NOMO-1 (cell line): ENCODE measurements around the gene RRBP1.

Experiments
- DNase-seq, 2 experiments: peaks; one replicate each; lab custom pipeline; 2025; ENCODE audit not compliant: unreplicated experiment in 2 of 2; lab: John Stamatoyannopoulos, UW

Gene RRBP1

DNA sequence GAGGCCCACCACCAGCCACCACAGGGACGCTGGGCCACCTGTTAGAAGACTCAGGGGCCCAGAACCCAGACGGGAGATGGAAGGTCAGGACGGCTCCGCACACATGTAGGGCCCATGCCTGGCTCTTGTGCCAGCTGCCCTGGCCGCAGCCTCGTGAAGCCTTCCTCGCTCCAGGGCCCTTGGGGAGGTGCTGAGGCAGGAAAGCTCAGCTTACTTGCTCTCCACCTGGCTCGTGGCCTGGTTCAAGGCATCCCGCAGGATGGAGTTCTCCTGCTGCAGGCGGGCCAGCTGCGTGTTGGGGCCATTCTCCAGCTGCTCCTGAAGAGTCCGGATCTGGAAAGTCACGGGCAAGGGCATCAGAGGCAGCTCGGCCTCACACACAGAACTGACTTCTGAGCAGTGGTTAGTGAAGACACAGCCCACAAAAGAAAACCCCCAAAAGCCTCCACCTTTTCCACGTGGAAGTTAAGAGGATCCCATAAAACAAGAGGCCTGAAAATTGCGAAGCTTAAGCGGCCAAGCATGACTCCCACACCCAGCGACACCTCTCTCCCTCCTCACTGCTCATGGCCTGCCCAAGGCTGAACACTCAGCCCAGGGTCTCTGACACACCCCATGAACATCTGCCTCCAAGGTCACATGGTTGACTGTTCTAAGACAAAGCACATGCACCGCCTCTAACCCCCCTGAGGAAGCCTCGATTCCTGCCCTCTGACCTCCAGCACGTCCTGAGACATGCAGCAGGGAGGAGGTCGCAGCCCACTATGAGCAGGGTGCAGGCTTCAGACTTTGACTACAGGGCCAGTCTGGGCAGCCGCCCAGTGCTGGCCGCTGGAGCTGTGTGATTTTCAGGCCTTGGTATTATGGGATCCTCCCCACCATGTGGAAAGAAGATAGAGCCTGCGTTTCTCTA is 46.5 kb downstream of the RRBP1 start:
- DNase-seq = no peak

DNA sequence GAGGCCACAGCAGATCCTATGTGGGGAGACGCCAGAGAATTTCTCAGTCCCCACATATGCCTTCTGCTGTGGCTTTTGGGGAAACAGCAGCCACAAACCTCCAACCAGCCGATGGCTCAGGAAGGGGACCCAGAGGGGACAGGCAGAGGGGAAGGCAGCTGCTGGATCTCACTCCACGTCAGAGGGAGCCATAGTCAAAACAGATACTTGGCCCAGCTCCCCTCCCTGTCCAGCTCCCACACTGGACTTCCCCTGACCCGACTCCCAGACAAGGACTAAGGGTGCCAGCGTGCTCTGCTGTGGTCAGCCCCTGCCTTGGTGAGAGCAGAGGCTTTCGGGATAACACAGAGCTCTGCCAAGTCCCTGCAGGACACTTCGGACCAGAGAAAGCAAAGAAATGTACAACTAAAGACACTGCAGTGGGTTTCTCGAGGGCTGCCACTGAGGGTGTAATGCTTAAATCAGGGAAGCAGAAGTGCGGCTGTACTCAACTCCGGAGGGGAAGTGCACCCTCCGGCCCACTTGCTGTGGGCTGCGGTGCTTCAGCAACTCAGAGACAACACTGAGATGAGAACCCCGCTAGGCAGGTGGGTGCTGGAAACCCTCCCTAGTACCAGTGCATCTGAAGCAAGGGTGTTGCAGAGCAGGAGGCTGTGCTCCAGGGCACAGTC is 47.2 kb downstream of the RRBP1 start:
- no peak for DNase-seq

DNA sequence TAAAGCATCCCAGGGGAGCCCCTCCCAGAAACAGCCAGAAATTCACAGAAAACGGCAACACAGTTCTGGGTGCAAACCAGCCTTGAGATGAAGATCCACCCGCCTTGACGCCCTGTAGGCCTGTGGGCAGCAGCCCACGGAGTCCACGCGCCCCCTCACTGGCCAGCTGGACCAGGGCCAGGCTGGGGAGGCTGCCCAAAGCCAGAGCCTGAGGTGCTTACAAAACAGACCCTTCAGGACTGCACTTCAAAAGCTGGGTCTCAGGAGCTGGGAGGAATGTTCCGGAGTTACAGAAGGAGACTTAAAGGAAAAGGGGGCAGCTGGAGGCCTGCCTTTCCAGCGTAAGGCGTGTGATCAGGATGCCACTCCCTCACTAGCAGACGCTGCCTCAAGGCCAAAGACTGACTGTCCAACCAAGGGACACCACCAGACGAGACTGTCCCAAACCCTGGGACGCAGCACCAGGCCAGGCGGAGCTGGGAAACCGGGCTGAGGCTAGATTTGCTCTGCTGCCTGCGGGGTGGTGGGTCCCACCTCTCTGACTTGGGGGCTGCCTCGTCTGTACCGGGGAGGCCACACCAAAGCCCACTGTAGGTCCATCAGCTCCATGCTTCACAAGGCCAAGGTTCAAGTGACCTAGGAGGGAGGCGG is 48.1 kb downstream of the RRBP1 start:
- no peak for DNase-seq

DNA sequence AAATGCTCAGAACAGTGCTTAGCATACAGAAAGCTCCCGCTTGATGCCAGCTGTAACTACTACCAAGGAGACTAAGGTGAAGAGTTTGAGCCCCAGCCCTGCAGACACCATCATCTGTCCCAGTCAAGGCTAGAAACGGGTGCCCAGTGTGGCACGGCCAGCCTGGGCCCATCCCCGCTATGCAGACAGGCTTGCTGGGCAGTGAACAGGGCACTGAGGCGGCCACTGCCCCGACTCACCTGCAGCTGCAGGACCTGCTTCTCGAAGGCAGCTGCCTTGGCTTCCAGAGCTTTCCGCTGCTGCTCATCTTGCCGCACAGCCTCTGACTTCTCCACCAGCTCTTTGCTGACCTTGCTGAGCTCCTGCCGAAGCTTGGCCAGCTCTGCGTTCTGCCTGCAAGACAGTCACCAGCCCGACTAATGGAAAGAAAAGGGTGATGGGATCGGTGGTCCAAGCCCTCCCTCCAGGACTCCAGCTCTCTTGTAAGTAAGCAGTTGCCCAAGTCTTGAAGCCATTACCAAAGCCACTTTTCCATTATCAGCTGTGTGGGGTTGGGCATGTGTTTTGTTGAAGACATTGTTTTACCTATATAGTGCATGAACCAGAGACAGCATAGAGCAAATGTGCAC is 48.7 kb downstream of the RRBP1 start:
- DNase-seq = no peak

DNA sequence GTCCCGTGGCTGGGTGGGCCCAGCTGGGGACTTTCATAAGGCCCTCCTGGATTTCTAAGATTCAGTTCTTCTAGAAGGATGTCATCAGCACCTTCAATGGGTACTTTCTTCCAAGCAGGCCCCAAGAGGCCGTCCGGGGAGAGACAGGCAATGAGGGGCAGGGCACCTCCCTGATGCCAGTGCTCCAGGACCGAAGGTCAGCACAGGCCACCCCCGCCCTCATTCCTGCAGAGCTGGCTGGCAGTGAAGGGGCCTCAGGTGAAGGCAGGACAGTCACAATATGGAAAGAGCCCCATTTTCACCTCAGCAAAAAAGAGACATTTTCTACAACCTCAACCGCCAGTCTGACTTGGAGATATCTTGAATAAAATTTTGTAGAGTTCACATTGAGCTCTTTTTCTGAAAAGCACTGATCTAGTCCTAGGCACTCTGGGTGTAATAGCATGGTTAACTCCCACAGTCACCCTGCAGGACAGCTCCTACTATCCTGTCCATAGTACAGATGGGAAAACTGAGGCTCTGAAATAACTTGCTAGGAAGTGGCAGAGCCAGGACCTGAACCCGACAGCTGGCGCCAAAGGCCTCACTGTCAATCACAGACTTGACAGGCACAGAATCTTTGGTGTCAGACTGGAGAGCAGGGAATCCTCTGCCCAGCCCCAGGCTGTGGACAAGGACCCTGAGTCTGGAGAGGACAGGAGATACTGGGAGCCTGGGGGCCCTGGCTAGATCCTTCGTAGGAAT is 50.3 kb downstream of the RRBP1 start:
- no peak for DNase-seq

DNA sequence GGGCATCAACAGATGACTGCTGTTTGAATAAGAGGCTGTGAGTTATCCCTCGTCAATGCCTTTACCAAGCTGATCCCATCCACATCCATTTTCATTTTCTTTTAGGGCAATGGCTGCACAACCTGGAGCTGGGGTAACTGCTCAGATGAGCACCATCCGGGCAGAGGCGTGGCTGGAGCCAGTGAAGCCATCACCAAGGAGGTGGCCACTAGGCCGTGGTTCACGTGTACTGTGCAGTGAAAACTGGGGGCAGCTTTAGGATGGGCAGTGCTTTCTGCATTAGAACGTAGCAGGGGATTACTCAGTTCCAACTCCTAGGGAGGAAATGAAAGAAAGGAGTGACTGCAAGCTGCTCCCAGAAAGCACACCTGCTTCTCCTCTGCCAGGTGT is 51.2 kb downstream of the RRBP1 start:
- DNase-seq = no peak

DNA sequence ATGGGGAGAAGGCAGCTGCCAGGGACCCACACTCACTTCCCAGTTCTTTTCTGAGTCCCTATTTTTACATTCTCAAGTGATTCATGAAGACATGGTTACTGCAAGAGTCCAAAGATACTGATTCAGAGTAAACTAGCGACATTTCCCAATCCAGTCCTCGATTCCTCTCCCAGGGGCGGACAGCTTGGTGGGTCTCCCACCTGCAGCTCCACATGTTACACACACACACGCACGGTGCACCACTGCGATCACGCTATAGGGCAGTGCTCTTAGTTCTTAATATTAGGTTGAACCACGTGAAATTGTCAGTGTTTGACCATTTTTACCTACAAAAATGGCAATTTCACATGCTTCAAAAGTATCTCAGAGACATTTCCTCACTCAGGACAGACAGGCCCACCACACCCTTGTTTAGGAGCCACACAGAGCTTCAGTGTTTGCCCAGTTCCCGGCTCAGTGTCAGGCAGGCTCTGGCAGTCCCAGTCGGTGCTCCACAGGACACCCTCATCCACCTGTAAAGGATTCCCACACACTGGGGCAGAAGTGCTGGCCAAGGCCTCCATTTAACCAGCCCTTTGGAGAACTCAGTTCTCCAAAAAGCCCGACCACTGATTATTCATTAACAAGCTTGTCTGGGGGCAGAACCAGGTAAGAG is 51.8 kb downstream of the RRBP1 start:
- DNase-seq = no peak

DNA sequence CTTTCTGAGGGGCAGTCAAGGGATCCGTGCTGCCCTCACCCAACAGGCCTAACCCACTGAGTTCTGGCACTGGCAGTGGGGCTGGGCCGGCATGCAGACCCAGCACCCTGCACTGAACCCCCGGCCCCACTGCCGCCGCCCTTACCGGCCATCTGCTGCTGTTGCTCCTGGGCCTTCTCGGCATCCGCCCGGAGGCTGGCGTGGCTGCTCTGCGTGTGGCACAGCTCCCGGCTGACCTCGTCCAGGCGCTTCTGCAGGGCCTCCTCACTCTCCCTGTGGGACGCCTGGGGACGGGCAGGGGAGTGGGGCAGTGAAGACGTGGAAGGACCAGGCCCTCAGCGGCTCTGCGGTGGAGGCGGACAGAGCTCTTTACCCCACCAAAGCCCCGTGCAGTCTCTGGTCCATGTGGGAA is 52.4 kb downstream of the RRBP1 start:
- DNase-seq = no peak

DNA sequence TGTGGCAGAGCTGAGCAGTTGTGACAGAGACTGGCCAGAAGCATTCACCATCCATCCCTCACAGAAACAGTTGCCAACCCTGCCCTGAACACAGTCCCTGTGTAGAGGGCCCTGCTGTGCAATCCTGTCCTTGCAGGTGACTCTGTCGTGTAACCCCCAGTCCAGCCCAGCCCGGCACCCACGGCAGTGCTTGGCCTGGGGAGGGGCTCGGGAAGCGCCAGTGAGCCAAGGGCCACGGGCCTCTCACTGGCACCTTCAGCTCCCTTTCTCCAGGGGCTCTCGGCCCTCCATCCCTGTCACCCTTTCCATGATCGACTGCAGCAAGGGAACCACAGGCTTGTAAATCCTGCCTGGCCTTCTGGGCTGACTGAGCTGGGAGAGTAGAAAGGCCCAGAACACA is 53.0 kb downstream of the RRBP1 start:
- DNase-seq = no peak

DNA sequence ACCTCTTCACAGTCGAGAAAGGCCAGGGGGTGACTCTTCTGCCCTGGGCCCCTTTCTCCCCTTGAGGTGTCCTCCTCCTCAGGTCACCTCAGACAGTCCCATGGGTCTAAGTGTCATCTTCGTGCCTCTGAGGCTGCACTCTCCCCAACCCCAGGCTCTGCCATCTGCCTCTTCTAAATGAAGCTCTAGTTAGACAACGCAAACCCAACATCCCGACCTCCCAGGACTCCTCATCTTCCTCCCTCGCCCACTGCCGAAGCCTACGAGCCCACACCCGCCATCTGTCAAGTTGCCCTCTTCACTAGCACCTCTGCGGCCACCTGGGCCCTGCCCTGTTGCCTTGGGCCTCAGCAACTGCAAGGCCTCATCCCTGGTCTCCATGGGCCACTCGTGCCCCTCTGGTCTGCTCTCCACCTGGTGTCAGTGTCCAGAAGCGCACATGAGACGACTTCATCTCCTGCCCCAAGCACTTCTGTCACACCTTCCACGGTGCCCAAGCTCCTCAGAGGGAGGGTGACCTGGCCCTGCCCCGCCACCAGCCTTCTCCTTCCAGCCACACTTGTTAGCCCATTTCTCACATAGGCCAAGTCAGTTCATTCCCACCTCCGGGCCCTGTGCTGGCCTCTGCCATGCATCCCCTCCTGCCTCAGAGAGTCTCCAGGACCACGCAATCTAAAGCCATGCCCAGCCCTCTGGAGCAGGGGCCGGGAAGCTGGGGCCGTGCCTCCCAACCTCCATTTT is 53.8 kb downstream of the RRBP1 start:
- DNase-seq = no peak

DNA sequence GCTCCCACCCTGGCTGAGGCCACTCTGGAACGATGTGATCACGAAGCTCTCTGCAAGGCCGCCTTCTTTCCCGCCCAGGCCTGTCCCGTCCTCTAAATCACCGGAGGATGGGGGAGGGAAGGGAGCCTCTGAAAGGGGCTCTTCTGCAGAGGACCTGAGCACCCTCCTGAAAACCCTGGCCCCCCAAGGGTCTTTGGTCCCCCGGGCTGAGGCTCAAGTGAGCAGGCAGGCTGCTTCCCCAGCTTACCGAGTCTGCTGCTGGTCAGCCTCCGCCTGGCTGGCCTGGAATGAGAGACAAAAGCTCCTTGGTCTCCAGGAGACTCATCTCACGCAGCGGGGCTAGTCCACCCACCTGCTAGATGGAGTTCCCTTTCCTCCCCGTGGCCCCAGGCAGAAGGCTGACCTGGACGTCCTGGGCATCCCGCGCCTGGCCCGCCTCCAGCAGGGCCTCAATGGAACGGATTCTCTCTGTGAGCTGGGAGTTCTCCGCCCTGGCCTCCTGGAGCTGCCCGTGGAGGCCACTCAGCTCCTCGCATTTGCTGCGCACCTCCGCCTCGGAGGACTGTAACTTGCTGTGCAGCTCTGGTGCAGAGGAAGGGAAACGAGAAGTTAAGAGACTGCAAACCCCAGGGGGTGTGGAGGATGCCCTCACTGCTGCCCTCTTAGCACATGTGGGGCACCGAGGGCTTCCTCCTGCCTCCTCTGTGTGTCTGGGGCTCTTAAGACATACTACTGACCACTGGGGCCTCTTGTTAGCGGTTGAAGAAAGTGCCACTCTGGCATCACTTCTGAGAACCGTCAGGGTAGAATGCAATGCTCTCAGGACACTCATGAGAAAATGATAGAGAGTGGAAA is 54.7 kb downstream of the RRBP1 start:
- no peak for DNase-seq

DNA sequence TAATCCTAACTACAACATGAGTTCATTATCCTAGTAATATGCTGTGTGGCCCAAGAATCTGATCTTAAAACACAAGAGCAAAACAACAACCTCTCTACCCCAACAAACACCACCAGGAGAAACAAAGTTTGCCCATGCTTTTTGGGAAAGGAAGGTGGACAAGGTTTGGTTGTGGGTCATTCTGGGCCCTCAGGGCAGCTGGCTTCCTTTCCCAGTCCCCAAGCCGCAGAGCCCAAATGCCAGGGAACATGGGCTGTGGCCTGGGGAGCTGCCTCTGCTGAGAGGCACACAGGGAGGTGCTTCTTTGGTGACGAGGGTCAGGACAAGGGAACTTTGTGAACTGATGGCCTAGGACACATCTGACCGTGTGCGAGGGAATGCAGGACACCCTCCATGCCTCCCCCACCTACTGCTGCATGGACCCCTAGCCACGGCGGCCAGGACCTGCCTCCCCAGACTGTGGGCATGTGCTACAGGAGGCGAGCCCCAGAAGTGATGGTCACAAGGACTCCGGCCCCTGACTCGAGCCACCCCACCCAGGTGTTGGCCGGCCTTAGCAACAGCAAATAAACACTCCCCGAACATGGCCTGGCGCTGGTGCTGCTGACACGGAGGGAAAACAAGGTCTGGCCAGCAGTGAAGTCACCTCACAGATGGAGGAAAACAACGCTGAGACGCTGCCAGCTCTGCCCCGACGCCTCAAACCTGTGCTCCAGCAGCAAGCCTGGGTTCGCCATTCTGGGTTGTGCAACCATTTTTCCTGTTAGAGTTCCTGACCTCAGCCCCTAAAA is 55.6 kb downstream of the RRBP1 start:
- DNase-seq = no peak

DNA sequence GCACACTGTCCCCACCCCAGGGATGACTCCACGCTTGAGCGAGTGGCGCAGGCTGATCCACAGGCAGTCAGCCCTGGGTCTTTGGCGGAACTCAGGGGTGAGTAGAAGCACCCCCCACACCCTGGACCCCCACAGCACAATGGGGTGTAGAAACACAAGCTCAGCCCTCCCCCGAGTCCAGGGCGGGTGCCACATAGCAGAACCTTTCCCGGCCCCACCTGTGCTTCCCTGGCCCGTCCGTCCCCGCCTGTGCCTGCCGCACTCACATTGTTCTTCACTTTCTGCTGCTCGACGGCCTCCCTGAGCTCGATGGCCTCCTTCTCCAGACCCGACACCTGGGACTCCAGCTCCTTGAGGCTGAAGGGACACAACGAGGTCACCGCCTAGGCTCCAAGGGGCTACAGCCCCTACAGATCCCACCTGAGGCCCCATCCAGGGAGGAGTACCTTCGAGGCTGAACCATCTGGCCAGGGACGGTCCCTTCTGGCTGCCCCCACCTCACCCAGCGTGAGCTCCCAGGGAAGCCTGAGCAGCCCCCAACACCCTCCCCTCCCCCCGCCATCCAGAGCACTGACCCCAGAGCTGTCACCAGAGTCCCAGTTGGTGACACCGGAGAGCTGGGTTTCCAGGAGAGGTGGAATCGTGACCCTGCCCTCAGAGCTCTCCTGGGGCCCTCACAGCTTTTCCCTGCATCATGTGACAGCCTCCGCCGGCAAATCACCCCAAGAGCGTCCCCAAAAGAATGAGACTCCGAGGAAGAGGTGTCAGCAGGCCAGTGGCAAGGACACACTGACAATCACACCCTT is 56.6 kb downstream of the RRBP1 start:
- no peak for DNase-seq

DNA sequence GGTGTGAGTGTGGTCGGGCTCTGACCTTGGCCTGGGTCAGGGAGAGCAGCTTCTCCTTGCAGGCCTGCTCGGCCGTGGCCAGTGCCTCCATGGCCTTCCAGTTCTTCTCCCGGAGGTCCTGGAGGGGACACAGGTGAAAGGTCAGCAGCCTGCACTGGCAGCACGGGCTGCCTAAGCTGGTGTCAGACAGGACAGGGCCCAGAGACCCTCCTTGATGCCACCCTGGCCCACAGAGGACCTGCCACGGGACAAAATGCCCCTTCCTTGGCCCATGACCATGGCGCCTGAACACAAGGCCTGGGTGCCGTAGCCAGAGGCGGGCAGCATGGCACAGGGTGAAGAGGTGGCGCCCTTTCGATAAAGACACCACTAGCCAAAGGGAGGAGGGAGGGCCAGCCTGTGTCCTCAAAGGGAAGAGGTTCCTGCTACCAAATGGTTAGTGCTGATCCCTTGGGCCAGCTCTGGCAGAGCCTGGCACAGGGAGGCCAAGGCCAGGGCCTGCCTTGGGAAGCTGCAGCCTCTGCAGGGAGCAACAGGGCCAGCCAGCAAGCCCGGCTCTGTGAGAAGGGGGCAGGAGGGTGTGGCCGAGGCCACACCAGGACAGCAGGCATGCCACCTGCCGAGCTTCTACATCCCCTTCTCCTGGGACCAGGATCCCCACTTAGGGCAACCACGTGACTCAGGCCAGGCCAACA is 57.3 kb downstream of the RRBP1 start:
- DNase-seq = no peak

DNA sequence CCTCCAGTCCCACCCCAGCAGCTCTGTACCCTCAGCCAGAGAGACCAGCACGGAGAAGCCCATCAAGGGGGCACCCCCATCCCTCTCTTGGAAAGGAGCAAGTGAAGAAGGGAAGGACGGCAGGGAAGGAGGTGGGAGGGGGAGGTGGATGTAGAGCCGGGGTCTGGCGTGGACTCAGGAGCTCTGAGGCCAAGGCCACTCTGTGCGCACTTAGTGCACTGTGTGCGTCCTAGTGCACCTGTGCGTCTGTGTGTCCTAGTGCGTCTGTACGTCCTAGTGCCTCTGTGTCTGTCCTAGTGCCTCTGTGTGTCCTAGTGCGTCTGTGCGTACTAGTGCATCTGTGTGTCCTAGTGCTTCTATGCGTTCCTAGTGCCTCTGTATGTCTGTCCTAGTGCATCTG is 58.0 kb downstream of the RRBP1 start:
- DNase-seq = no peak

DNA sequence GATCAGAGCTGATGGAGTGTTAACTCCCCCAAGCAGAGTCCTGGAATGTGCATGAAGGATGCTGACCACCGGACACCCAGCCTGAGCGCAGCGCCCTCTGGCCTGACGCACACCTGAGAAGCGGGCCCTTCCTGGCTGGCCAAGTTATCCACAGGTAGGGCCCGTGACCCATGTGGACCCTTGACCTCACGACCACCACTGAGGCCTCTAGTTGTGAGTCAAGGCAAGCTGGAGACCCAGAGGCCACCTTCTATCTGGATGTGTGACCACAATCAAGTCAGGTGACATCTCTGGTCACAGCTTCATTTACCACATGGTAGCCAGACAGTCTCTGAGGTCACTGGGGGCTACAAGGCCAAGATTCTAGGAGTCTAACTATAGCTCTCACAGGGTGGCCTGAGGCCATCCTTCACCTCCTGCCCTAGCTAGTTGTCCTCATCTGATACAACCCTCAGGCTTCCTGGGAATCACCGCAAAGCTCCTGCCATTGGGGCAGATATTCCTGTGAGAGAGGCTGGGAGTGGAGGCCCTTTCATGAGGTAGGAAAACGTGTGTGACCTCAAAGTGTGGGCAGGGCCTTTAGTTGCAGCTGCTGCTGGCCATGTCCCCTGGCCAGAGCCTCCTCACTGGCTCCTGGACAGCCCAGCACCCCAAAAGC is 59.1 kb downstream of the RRBP1 start:
- DNase-seq = no peak
